Osteoblast (primary cell): ENCODE measurements around the gene POU3F4. TPM values are rescaled to one million over a fixed set of nuclear protein-coding genes. Genes with fewer than 3 reads are reported as not detected.

Source experiments
- DNase-seq: peaks from one replicate; pipeline ENCODE4 v3.0.0; 2011; ENCODE audit warnings: low spot score, mixed read lengths; ENCODE audit not compliant: insufficient read length; ENCODE audit errors: missing footprints
- H2AFZ ChIP-seq: 2 replicates; pipeline ENCODE4 v1.6.0; 2011; ENCODE audit warnings: mild to moderate bottlenecking, low read length
- H3K27ac ChIP-seq: 2 replicates; pipeline ENCODE4 v1.5.1; 2011; ENCODE audit warnings: mild to moderate bottlenecking, low read depth, low read length, moderate library complexity
- H3K27me3 ChIP-seq: 2 replicates; pipeline ENCODE4 v1.6.0; 2012; ENCODE audit warnings: mild to moderate bottlenecking, control low read depth, inconsistent platforms, low read length, moderate library complexity; ENCODE audit not compliant: insufficient read depth
- H3K36me3 ChIP-seq: 2 replicates; pipeline ENCODE4 v1.5.1; 2011; ENCODE audit warnings: mild to moderate bottlenecking, low read length, control low read depth, moderate library complexity; ENCODE audit not compliant: insufficient read depth
- H3K4me1 ChIP-seq: 2 replicates; pipeline ENCODE4 v1.5.1; 2011; ENCODE audit warnings: mild to moderate bottlenecking, low read length, control low read depth, moderate library complexity; ENCODE audit not compliant: insufficient read depth
- H3K4me2 ChIP-seq: 2 replicates; pipeline ENCODE4 v1.6.0; 2011; ENCODE audit warnings: mild to moderate bottlenecking, low read length; ENCODE audit not compliant: insufficient read depth
- H3K4me3 ChIP-seq: fragments of 200-600 bp; sonication (generic); 3 replicates; pipeline ENCODE4 v1.5.1; 2012; ENCODE audit warnings: mild to moderate bottlenecking, low read length, inconsistent platforms; ENCODE audit not compliant: insufficient read depth
- H3K79me2 ChIP-seq: 2 replicates; pipeline ENCODE4 v1.6.0; 2012; ENCODE audit warnings: mild to moderate bottlenecking, low read length, control low read depth, inconsistent platforms; ENCODE audit not compliant: insufficient read depth
- H3K9me3 ChIP-seq: 2 replicates; pipeline ENCODE4 v1.5.1; 2011; ENCODE audit warnings: low read depth, low read length, control low read depth
- H4K20me1 ChIP-seq: 2 replicates; pipeline ENCODE4 v1.6.0; 2012; ENCODE audit warnings: mild to moderate bottlenecking, low read length, control low read depth; ENCODE audit not compliant: insufficient read depth
- CTCF ChIP-seq: IDR thresholded peaks from 2 replicates; pipeline ENCODE4 v1.5.1; 2011; ENCODE audit warnings: mild to moderate bottlenecking, low read depth, low read length, moderate library complexity; ENCODE audit errors: extremely low read depth
- total RNA-seq: library from RNA; depleted of rRNA; stranded (reverse); fragments of >200 nt; gene quantifications from 2 replicates; pipeline ENCODE4 v1.2.3, GENCODE V29; 2012

Gene POU3F4
- not detected in 2 replicates for total RNA-seq

- Histone ChIP-seq H3K36me3 (no peaks in the 10 kb centered on the region), H3K79me2 (no peaks in the 10 kb centered on the region), H2AFZ (no peak within 1 kb of the TSS), H4K20me1 (no peaks in the 10 kb centered on the region), H3K27me3 (no peaks in the 10 kb centered on the region), H3K4me2 (no peak within 1 kb of the TSS), H3K4me1 (no peaks in the 10 kb centered on the region), H3K4me3 (no peak within 1 kb of the TSS), H3K9me3 (no peaks in the 10 kb centered on the region), H3K27ac (no peak within 1 kb of the TSS)
- no peak for DNase-seq
- TF ChIP-seq CTCF, result no peak
Measured at GRCh38 chrX:83508006-83508405, at the start of gene POU3F4. POU3F4 (plus strand) TSS chrX:83508290; CDS start chrX:83508325, 35 bp downstream.

- no peaks in the 10 kb centered on the region for H3K36me3 ChIP-seq
- peak; percentile 42 for TF ChIP-seq CTCF
- no peak overlapping the region for H3K4me3 ChIP-seq
- no peaks in the 10 kb centered on the region for H3K79me2 ChIP-seq
- no peak overlapping the region for H3K27ac ChIP-seq
- peak; percentile 66 for DNase-seq
- no peak overlapping the region for H2AFZ ChIP-seq
- H3K4me2 ChIP-seq, result no peak overlapping the region
- H4K20me1 ChIP-seq, result no peaks in the 10 kb centered on the region
- no peaks in the 10 kb centered on the region for H3K27me3 ChIP-seq
- H3K9me3 ChIP-seq, result no peaks in the 10 kb centered on the region
- H3K4me1 ChIP-seq, result no peaks in the 10 kb centered on the region
Measured at GRCh38 chrX:83469551-83469950, 38.5 kb upstream of the POU3F4 start.

- H3K27ac ChIP-seq, result no peak overlapping the region
- no peak overlapping the region for H3K4me2 ChIP-seq
- H2AFZ ChIP-seq, result no peak overlapping the region
- H3K4me3 ChIP-seq, result no peak overlapping the region
- DNase-seq, result no peak
- H3K27me3 ChIP-seq, result no peaks in the 10 kb centered on the region
- H3K9me3 ChIP-seq, result no peaks in the 10 kb centered on the region
- H3K79me2 ChIP-seq, result no peaks in the 10 kb centered on the region
- H3K4me1 ChIP-seq, result no peaks in the 10 kb centered on the region
- no peaks in the 10 kb centered on the region for H3K36me3 ChIP-seq
- TF ChIP-seq CTCF, result no peak
- H4K20me1 ChIP-seq, result no peaks in the 10 kb centered on the region
Measured at GRCh38 chrX:83495898-83496297, 12.2 kb upstream of the POU3F4 start.

GRCh38 chrX:83501003-83501402, 7.1 kb upstream of the POU3F4 start:
- DNase-seq, result no peak
- no peak overlapping the region for H3K4me2 ChIP-seq
- TF ChIP-seq CTCF, result no peak

More at GRCh38 chrX:83501003-83501402, 7.1 kb upstream of the POU3F4 start:
- H2AFZ ChIP-seq, result no peak overlapping the region
- no peaks in the 10 kb centered on the region for H3K79me2 ChIP-seq
- H3K36me3 ChIP-seq, result no peaks in the 10 kb centered on the region
- no peaks in the 10 kb centered on the region for H3K27me3 ChIP-seq
- no peak overlapping the region for H3K4me3 ChIP-seq
- no peaks in the 10 kb centered on the region for H3K4me1 ChIP-seq
- no peaks in the 10 kb centered on the region for H3K9me3 ChIP-seq
- no peaks in the 10 kb centered on the region for H4K20me1 ChIP-seq
- no peak overlapping the region for H3K27ac ChIP-seq
